ENCODE measurements around the gene UGT1A1. TPM values are rescaled to one million over a fixed set of nuclear protein-coding genes. Genes with fewer than 3 reads are reported as not detected.

Gene UGT1A1
- total and polyA plus RNA-seq, 2 of the 13 experiments (the other 11 are each of a cell fraction or from before 2014, with no cell fraction given), result 0.69 to 0.75 TPM

DNA sequence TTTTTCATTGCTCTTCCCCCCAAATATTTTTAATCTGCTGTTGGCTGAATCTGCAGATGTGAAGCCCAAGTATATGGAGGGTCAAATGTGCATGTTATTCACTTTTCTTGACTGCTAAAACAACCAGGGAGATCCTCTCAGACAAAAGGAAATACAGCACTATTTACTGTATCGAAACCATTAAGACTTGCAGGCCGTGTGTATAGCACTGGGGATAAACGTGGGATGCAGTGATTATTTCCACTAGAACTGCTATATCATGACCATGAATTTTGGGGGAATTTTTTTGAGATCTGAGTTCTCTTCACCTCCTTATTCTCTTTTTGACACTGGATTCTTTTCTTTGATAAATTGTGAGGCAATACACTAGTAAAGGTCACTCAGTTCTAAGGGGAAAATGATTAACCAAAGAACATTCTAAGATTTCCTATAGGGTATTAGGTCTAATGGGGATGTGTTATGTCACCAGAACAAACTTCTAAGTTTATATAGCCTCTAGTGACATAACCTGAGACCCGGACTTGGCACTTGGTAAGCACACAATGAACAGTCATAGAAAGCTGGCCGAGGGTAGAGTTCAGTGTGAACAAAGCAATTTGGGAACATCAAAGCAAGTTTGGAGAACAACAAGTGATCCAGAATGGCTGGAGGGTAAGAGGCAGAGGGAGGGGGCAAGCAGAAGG is 14.9 kb upstream of the UGT1A1 start (continued):
- TF ChIP-seq, protein P1, sequence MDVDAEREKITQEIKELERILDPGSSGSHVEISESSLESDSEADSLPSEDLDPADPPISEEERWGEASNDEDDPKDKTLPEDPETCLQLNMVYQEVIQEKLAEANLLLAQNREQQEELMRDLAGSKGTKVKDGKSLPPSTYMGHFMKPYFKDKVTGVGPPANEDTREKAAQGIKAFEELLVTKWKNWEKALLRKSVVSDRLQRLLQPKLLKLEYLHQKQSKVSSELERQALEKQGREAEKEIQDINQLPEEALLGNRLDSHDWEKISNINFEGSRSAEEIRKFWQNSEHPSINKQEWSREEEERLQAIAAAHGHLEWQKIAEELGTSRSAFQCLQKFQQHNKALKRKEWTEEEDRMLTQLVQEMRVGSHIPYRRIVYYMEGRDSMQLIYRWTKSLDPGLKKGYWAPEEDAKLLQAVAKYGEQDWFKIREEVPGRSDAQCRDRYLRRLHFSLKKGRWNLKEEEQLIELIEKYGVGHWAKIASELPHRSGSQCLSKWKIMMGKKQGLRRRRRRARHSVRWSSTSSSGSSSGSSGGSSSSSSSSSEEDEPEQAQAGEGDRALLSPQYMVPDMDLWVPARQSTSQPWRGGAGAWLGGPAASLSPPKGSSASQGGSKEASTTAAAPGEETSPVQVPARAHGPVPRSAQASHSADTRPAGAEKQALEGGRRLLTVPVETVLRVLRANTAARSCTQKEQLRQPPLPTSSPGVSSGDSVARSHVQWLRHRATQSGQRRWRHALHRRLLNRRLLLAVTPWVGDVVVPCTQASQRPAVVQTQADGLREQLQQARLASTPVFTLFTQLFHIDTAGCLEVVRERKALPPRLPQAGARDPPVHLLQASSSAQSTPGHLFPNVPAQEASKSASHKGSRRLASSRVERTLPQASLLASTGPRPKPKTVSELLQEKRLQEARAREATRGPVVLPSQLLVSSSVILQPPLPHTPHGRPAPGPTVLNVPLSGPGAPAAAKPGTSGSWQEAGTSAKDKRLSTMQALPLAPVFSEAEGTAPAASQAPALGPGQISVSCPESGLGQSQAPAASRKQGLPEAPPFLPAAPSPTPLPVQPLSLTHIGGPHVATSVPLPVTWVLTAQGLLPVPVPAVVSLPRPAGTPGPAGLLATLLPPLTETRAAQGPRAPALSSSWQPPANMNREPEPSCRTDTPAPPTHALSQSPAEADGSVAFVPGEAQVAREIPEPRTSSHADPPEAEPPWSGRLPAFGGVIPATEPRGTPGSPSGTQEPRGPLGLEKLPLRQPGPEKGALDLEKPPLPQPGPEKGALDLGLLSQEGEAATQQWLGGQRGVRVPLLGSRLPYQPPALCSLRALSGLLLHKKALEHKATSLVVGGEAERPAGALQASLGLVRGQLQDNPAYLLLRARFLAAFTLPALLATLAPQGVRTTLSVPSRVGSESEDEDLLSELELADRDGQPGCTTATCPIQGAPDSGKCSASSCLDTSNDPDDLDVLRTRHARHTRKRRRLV (CRISPR knock-in tag; IDR thresholded peaks at IDR 0.05), result peak; percentile 43; the same call in 1 of the 2 replicates
- TF ChIP-seq MTF2 (CRISPR knock-in tag; IDR thresholded peaks at IDR 0.05; ENCODE audit: borderline replicate concordance), result 0 out of 2 replicates have a peak, but pooled peaks have one; percentile 40
- peak; percentile 97 for TF ChIP-seq FOXO1 (CRISPR knock-in tag; IDR thresholded peaks at IDR 0.05)
- TF ChIP-seq PAX8 (CRISPR knock-in tag; IDR thresholded peaks at IDR 0.05; ENCODE audit: borderline replicate concordance), result no peak
- TF ChIP-seq ATF7 (IDR thresholded peaks at IDR 0.05), result peak; percentile 81
- peak; percentile 91; the same call in 1 of the 2 replicates for TF ChIP-seq ATF7 (CRISPR knock-in tag; IDR thresholded peaks at IDR 0.05)
- 0 out of 2 replicates have a peak, but pooled peaks have one; percentile 33 for TF ChIP-seq ZKSCAN5 (CRISPR knock-in tag; IDR thresholded peaks at IDR 0.05)
- TF ChIP-seq, protein P2, sequence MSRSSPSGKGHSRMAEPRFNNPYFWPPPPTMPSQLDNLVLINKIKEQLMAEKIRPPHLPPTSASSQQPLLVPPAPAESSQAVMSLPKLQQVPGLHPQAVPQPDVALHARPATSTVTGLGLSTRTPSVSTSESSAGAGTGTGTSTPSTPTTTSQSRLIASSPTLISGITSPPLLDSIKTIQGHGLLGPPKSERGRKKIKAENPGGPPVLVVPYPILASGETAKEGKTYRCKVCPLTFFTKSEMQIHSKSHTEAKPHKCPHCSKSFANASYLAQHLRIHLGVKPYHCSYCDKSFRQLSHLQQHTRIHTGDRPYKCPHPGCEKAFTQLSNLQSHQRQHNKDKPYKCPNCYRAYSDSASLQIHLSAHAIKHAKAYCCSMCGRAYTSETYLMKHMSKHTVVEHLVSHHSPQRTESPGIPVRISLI (CRISPR knock-in tag; IDR thresholded peaks at IDR 0.05; ENCODE audit: borderline replicate concordance), result peak; percentile 61; the same call in 1 of the 2 replicates
- TF ChIP-seq THAP11 (CRISPR knock-in tag; IDR thresholded peaks at IDR 0.05), result peak; percentile 75
- TF ChIP-seq, protein P3, sequence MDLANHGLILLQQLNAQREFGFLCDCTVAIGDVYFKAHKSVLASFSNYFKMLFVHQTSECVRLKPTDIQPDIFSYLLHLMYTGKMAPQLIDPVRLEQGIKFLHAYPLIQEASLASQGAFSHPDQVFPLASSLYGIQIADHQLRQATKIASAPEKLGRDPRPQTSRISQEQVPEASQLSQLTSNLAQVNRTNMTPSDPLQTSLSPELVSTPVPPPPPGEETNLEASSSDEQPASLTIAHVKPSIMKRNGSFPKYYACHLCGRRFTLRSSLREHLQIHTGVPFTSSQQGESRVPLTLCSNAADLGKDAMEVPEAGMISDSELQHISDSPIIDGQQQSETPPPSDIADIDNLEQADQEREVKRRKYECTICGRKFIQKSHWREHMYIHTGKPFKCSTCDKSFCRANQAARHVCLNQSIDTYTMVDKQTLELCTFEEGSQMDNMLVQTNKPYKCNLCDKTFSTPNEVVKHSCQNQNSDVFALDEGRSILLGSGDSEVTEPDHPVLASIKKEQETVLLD (CRISPR knock-in tag; IDR thresholded peaks at IDR 0.05; ENCODE audit: low read depth), result 0 out of 2 replicates have a peak, but pooled peaks have one; percentile 35
- TF ChIP-seq, protein P4, sequence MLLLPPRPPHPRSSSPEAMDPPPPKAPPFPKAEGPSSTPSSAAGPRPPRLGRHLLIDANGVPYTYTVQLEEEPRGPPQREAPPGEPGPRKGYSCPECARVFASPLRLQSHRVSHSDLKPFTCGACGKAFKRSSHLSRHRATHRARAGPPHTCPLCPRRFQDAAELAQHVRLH (CRISPR knock-in tag; IDR thresholded peaks at IDR 0.05; ENCODE audit: borderline replicate concordance, low read depth), result peak; percentile 57; the same call in 1 of the 2 replicates
- TF ChIP-seq SOX6 (IDR thresholded peaks at IDR 0.05), result peak; percentile 32; the same call in 1 of the 2 replicates
- peak; percentile 100 for TF ChIP-seq SOX6 (CRISPR knock-in tag; IDR thresholded peaks at IDR 0.05)
- 0 out of 2 replicates have a peak, but pooled peaks have one; percentile 21 for TF ChIP-seq NFE2 (CRISPR knock-in tag; IDR thresholded peaks at IDR 0.05)
- TF ChIP-seq, protein P5, sequence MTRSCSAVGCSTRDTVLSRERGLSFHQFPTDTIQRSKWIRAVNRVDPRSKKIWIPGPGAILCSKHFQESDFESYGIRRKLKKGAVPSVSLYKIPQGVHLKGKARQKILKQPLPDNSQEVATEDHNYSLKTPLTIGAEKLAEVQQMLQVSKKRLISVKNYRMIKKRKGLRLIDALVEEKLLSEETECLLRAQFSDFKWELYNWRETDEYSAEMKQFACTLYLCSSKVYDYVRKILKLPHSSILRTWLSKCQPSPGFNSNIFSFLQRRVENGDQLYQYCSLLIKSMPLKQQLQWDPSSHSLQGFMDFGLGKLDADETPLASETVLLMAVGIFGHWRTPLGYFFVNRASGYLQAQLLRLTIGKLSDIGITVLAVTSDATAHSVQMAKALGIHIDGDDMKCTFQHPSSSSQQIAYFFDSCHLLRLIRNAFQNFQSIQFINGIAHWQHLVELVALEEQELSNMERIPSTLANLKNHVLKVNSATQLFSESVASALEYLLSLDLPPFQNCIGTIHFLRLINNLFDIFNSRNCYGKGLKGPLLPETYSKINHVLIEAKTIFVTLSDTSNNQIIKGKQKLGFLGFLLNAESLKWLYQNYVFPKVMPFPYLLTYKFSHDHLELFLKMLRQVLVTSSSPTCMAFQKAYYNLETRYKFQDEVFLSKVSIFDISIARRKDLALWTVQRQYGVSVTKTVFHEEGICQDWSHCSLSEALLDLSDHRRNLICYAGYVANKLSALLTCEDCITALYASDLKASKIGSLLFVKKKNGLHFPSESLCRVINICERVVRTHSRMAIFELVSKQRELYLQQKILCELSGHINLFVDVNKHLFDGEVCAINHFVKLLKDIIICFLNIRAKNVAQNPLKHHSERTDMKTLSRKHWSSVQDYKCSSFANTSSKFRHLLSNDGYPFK (CRISPR knock-in tag; IDR thresholded peaks at IDR 0.05; ENCODE audit: borderline replicate concordance), result no peak
- no peak for TF ChIP-seq ZNF777 (CRISPR knock-in tag; IDR thresholded peaks at IDR 0.05)
- no peak for TF ChIP-seq NRL (CRISPR knock-in tag; IDR thresholded peaks at IDR 0.05; ENCODE audit: borderline replicate concordance)
- no peak for TF ChIP-seq ZNF549 (CRISPR knock-in tag; IDR thresholded peaks at IDR 0.05)
- TF ChIP-seq RXRB (CRISPR knock-in tag; IDR thresholded peaks at IDR 0.05; ENCODE audit: borderline replicate concordance), result peak; percentile 99
